Left hindlimb (tissue), 1 donor: Measurements from ENCODE around the gene KLHL17.
A peak's percentile ranks its signal among the peaks of the same experiment; 100 is the strongest.

Source experiments
- DNase-seq: peaks from one replicate; pipeline ENCODE4 v3.0.0-alpha.2; 2018

Gene KLHL17

DNA sequence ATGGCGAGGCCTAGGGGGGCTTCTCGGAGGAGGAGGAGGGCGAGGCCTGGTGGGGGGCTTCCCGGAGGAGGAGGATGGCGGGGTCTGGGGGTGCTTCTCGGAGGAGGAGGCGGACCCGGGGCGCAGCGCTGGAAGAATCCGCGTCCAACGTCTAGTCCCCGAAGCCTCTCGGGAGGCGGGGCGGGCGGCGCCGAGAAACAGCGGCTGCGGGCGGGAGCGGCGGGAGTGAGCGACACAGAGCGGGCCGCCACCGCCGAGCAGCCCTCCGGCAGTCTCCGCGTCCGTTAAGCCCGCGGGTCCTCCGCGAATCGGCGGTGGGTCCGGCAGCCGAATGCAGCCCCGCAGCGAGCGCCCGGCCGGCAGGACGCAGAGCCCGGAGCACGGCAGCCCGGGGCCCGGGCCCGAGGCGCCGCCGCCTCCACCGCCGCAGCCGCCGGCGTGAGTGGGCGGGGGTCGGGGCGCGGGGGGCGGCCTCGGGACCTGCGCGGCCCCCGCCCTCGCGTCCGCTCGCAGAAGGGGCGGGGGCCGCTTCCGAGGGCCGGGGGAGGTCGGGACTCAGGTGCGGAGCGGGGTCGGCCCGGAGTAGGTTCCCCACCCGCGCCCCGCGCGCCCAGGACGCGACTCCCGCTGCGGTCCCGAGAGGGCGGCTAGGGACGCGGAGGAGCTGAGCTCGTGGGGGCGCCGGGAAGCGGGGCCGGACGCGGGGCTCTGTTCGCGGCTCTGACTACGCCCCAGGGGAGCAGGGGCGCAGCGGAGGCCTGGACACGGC is at the start of gene KLHL17:
KLHL17 (plus strand) TSS at position 222 of the 769 bp plus-strand sequence; CDS start at position 332, 110 bp downstream.
- peak; percentile 79 for DNase-seq

DNA sequence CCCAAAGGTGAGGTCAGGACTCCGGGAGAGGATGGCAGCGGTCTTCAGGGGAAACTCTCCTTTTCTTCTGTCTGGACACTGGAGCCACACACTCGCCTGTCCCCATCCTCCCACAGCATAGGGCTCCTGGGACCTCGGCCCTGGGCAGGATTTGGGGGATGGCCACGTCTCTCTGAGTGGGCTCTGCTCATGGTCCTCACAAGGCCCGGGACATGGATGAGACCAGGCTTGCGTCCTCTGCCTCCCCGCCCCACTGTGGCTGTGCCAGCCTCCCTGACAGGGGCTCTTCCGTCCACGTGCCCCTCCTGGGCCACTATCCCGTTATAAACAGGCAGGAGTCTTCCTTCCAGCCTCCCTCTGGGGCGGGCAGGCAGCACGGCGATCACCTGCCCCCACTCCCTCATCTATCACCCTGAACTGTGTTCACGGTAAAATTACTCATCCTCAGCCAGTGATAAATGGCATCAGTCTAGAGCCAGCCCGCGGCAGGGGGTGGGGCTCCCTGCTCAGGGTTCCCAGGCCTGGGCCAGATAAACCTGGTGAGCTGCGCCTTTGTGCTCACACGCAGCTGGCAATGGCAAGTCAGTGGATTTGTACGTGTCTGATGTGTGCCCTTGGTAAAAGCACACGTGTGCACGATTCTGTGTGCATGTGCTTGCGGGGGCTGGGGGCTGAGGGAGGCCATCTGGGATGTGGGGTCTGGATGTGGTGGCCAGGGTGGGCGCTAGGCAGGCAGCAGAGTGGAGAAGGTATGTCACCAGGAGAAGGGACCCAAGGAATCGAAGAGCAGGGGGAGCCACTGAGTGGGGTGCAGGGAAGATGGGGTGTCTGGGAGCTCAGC is 49.3 kb upstream of the KLHL17 start:
- DNase-seq, result peak; percentile 31

DNA sequence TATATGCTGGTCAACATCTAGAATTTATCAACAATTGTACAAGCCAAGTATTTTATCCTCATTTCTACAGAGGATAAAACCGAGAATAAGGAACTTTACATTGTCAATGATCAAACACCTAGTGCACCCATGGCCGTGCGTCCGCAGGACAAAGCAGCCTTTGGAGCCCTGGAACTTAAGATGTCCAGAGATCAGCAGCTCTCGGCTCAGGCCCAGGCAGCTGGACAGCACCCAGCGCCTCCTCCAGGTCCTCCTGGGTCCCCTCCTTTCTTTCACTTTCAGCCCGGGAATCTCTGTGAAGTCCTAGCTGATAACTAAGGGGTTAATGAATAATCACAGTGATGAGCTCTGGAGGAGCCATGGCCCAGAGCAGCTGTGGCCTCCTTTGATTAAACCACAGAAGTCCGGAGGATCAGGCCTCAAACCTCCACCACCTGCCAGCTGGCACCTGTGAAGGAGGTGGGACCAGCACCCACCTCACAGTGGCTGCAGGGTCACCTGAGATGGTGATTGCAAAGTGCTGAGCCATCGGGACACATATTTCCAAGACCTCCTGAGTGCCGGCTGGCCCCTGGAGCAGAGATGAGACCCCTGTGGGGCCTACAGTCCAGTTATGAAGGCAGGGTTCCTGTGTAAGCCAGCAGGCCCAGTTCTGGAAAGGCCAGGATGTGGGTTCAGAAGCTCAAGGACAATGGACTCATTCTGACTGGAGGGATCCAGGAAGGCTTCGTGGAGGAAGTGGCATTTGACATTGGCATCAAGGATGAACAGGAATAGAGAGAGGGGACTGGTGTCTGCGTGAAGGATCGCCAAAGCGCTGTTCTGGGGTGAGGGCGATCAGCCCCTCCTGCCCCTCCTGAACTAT is 48.3 kb upstream of the KLHL17 start:
- DNase-seq, result peak; percentile 23

DNA sequence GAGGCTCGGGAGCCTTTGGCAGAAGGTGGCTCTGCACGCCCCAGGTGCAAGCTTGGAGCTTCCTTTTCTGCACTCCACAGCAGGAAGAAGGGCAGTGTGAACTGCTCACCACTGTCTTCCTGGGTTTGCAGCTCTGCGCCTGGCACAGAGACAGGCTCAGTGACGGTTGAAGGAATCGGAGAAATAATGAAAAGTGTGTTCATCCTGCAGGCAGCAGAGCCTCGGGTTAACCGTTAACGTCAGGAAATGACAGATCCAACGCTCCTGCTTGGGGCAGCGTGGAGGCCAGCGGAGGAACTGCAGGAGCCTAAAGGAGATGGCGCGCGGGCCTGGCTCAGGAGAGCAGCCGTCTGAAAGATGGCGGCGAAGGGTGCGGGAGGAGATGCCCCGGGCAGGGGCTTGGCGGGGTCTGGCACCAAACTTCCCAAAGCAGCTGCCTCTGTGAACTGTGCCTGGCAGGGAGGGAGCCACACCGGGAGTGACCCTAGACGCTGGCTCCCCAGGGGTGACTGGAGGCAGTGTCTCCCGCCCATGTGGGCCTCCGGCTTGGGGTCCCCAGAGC is 47.6 kb upstream of the KLHL17 start:
- peak; percentile 21 for DNase-seq

DNA sequence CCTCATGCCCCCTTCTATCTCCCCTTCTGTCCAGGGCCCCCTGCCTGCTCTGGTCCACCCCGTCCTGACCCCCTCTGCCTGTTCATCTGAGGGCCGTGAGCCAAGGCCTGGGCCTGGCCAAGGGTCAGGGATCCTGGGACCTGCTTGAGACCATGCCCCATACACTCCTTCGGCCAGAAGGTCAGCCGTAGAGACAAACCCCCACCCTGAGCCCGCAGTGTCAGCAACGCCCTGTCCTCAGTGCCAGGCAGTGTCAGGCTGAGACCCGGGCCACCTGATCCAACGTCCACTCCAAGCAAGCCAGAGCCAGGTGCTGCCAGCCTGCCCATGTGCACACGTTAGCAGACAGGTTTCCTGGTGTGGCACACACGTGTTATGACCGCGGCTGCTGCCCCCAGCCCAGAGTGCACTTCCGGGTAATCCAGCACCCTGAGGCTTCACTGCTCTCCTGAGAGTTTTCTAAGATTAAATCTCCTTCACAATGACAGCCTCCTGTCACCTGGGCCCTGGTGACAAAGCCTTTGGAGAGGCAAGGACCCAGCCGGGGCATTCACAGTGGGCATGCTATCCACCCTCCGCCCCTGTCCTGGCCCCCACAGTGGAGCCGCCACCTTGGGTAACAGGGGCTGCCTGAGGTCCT is 46.8 kb upstream of the KLHL17 start:
- DNase-seq, result no peak

DNA sequence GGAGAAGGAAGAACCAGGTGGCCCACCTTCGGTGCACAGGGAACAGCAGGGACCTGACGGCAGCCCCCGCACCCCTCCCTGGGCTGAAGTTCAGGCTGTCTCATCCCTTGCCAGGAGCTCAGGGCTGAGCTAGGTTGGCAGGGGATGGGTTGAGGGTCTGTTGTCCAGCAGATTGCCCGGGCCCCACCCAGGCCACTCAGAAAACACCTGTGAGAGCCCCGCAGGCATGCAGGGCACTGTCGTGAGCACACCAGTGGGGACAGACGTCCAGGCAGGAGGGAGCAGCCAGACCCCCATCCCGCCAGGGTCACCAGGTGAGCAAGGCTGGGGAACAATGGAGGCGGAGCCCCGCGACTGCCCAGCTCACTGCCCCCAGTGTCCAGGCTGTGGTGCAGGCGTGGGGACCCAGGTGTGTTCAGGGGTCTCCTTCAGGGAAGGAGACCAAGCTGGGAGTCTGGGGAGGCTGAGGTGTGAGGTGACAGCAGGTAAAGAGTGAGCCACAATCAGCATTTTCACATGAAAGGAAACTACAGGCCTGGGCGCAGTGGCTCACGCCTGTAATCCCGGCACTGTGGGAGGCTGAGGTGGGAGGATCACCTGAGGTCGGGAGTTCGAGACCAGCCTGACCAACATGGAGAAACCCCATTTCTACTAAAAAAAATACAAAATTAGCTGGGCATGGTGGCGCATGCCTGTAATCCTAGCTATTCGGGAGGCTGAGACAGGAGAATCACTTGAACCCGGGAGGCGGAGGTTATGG is 46.1 kb upstream of the KLHL17 start:
- DNase-seq, result peak; percentile 31

DNA sequence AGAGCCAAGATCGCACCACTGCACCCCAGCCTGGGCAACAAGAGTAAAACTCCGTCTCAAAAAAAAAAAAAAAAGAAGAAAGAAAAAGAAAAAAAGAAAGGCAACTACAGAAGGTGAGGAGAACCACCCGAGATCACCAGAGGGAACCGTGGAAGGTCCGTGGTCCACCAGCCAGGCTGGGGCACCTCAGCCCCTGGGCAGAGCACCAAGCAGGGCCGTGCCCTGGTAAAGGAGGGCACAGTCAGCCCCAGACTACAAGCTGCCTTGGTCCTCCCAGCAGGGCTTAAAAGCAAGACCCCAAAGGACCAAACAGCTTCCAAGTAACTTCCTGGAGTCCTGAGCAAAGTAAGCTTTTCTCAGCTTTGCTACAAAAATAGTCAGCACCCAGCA is 45.5 kb upstream of the KLHL17 start:
- DNase-seq, result peak; percentile 13

DNA sequence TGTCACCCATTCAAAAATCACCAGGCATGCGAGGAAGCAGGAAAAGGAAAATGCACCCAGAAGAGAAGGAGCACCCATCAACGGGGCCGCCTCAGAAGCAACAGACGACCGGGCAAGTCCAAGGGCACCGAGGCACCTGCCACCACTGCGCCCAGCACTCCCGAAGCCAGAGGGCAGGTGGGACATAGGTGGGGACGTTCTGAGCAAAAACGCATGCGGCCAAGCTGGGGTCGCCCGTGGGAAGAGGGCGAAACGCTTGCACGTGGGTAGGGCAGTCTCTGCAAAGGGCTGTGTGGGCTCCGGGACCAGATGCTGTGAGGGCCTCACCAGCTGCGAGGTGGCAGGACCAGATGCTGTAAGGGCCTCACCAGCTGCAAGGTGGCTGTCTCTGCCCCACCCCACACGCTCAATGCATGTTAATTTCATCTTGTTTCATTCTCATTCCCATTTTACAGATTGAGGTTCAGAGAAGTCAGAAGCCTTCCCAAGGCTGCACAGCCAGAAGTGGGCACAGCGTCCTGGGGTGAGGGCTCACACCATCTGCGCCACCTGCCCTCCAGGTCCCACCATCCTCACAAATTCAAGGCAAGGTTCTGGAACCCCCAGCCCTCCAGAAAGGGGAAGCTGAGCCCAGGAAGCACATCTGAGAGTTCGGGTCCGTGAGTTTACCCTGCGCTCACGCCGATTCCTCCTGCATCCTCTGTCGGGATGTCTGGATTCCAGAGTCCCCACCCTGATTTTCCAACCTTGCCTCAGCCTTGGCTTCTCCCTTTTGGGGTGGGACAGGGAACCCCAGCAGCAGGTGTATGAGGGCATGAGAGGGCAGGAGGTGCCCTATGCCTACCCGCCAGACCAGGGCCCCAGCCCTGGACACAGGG is 44.9 kb upstream of the KLHL17 start:
- peak; percentile 25 for DNase-seq

DNA sequence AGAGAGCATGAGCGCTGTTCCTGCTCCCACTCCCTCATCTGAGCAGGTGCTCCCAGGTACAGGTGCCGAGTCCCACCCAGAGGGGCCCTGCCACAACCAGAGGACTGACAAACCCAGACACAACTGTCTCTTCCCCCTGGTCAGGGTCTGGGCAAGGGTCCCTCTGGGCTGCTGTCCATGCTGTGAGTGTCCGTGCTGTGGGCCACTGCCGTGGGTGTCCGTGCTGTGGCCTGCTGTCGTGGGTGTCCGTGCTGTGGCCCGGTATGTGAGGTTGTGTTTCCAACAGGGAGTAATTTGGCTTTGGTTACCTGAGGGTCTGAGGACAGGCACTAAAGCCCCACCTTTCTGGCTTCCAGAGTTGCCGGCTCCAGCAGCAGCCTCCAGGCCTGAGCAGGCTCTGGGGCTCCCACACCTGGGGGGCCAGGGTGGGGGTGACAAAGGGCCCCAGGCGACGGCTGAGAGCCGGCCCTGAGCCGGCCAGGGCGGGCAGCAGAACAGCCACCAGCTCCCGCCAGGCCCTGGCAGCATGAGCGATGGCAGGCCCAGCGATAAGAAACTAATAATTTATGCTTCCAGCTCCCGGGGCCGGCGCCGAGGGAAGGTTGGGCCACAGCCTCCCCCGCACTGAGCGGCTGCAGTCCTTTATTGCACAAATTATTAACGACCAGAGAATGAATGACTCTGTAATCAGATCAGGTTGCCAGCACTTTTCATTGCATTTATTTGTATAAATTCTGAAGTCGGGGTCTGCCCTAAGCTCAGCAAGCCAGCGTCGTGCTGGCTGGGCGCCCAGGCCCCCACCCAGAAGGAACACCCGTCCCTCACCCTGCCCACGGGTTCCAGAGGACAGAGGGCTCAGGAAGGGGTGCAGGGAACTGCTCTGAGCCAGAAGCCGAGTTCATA is 44.0 kb upstream of the KLHL17 start:
- DNase-seq, result peak; percentile 25

DNA sequence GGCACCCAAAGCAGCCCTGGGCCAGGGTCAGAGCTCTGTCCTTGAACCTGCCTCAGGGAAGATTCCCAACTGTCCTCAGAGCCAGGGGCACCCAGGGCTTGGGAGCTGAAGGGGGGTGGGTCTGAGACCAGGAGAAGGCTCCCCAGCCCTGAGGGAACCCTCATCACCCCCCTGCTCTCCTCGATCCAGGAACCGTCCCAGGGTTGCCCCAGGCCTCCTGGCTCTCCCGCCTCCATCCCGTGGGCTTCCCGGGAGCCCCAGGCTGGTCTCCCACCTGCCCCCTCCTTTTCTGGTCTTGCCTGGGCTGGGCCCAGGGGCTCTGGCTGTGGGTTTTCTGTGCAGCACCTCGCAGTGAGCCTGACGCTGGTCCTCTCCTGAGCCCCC is 43.3 kb upstream of the KLHL17 start:
- peak; percentile 21 for DNase-seq

DNA sequence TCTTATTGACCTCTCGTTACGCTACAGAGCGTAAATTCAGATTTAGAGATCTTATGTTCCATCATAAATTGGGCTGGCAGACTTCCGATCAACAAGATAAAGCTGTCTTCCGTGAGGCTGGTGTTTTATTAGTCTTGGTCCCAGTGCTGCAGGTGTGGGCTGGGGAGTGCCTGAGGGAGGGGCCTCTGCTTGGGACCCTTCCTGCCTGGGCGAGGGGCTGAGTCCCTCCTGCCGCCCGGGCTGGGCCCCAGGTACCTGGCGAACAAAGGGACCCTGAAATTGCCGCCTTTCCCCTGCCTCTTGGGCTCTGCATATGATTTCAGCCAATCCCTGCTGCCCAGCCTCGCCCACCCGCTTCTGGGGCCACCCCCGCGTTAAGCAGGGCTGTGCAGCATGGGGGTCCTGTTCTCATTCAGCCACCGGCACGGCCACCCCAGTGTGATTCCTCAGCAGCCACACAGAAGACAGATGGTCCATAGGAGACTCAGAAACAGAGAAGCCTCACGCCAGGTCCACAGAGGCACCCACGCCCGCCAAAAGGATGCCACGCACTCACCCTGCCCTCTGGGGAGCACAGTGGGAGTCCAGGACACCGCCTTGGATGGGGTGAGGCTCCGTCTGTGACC is 42.8 kb upstream of the KLHL17 start:
- peak; percentile 25 for DNase-seq

DNA sequence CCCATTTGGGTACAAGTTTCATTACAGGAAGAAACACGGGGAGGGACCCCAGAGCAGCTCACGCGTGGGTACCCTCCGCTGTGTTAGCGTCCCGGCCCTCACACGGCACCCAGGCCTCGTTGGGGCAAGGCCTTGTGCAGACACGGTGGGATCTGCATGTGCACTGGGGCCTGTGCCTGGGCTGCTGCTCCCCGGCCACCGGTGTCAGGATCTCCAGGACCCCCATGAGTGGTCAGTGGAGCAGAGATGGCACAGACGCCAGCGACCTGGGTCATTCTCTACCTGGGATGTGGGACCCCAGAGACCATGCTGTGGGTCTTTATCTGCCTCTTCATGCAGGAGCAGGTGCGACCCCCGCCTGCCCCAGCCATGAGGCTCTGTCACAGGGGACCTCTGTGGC is 42.0 kb upstream of the KLHL17 start:
- no peak for DNase-seq

DNA sequence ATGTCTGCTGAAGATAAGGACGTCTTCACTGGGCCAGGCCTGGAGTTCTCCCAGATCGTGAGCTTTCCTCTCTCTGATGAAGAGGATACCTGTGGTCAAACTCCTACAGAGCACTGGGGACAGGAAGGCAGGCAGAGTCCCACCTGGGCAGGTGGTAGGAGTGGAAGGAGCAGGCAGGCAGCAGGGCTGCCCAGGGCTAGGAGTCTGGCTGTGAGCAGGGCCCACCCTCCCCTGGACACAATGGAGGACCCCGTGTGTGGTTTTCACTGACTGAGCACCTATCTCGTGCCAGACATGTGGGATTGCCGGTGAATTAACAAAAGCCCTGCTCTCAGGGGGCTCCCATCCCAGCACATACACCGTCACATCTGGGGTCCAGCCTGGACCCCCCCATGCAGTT is 41.5 kb upstream of the KLHL17 start:
- no peak for DNase-seq

DNA sequence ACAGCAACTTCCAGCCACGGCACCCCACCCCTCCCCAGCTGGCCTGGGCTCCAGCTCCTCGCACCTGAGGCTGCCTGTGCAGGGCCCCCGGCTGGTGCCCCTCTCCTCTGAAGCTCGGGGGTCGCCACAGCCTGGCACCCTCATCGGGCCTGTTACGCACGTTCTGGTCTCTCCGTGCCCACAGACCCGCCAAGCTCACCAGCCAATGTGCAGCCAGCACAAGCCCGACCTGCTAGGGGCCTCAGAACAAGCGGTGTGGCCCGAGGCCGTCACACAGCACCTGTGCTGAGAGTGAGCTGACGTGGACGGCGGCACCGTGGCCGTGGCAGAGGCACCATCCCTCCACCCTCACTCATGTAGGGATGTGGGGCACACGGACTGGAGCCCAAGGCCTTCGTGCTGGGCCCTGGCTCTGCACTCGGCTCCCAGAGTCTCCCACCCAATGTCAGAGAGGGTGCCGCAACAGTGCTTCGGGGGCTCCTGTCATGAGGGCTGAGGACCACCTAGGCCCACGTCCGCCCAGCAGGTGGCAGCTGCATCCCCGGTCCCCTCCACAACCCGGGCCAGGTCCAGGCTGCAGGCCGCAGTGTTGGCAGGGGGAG is 41.0 kb upstream of the KLHL17 start:
- no peak for DNase-seq

DNA sequence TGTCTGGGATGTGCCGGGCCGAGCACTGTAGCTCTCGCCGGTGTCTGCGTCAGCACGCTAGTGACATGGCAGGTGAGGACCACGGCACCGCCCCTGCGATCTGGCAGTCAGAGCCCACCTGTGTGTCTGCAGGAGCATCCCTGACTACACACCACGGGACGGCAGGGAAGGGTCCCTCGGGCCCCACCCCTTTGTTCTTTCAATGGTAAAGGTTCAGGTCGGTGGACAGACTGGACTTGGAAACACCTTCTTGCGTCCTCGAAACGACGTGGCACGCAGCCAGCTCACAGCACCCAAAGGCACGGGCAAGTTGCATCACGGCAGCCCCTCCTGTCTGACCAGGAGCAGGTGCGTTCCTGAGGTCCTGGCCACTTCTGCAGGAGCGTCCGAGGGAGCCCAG is 40.4 kb upstream of the KLHL17 start:
- no peak for DNase-seq

DNA sequence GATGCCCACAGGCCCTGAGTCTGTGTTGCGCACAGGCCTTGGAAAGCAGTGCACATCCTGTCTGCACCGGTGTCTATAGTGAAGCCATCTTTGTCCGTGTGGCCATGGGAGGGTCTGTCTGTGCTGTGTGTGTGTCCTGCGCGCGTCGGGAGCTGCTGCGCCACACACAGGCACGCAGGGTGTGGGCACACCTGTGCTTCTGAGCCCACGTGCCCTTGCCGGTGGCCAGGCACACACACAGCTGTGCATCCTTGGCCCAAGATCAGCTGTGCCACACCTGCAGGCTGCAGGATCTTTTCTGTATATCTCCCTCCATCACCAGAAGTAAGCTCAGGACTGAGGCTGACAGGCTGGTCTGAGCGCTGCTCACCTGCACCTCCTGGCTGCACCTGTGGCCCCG is 39.9 kb upstream of the KLHL17 start:
- DNase-seq, result no peak

DNA sequence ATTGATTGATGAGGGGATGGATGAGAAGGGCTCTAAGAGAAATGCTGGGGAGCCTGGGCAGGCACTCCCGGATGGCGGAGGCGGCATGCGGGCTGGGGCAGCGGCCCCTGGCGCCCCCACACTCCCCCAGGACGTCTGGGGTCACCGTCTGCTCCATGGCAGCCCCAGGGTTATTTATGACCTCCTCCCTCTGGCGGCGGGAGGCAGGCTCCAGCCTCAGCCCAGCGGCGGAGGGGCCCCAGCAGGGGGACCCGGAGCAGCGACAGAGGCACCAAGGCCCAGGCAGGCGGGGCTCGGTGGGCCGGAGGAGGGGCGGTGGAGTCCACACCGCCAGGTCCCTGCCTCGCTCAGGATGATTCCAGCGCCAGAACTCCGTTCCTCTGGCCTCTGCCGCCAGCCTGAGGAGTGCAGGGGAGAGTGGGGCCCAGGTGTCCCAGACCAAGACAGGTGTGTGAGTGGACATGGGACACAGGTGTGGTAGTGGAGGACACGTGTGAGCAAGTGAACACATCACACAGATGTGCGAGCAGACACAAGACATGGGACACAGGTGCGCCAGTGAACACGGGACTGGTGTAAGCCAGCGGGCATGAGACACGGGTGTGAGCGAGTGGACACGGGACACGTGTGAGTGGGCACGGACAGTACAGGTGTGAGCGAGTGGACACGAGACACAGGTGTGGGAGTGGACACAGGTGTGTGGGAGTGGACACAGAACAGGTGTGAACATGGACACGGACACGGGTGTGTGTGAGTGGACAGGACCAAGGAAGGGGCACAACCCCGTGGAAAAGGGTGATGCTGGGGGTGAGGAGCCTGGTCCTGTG is 39.2 kb upstream of the KLHL17 start:
- peak; percentile 84 for DNase-seq
